Measurements from ENCODE around the gene TMEM154. TPM values are rescaled to one million over a fixed set of nuclear protein-coding genes. Genes with fewer than 3 reads are reported as not detected.

Gene TMEM154
- total RNA-seq, 2 experiments from 2014 or later, result 17.3 to 20.4 TPM

DNA sequence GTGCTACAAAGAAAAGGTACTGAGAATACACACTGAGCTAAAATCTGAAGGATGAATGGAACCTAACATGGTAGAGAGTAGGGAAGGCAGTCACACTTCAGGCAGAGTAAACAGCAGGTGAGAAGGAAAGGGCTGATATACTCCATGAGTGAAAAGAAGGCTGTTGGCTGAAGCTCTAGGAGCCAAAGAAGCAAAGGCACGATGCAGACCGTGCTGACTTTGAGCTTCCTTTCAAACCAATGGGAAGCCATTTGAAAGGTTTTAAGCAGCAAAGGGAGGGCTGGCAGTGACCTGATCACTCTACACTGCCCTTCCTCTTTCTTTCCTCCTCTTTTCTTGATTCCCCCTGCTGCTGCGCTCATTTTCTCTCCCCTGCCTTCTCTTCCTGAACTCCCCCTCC lies 66.4 kb downstream of the TMEM154 start:
- peaks cover 4% of the 10 kb centered on the region for H3K27me3 Mint-ChIP-seq (ENCODE audit: low read depth)
- intact Hi-C loops (cut with micrococcal nuclease), result no loop called here
- DNase-seq, result no peak
- no peak overlapping the region for H3K4me3 Mint-ChIP-seq
- H3K9me3 Mint-ChIP-seq, result no peaks in the 10 kb centered on the region
- H3K36me3 Mint-ChIP-seq (ENCODE audit: low read depth), result no peaks in the 10 kb centered on the region
- no peak overlapping the region for H3K27ac Mint-ChIP-seq
- H3K4me1 Mint-ChIP-seq (ENCODE audit: low read depth), result no peaks in the 10 kb centered on the region
- CTCF ChIA-PET, result interaction anchor here (1.4 kb wide), 1 partner anchor 112 kb away, joined by 4 read pairs; no protein-coding TSS in a partner anchor

DNA sequence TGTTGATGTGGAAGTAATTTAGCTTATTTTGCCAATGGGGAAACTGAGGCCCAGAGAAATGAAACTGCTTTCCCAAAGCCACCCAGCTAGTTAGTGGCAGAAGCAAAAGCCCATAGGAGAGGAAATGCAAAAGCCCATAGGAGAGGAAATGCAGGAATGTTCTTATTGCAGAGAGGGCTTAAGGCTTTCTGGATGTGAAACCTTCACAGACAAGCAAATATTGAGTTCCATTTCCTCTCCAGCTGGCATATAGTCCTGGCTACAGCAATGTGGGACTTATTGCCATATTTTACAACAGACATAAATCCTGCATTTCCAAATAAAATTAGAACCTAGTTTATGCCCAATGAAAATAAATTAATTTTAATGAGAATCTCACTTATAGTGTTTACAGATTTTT lies 69.7 kb downstream of the TMEM154 start:
- H3K36me3 Mint-ChIP-seq (ENCODE audit: low read depth), result no peaks in the 10 kb centered on the region
- H3K4me3 Mint-ChIP-seq, result no peak overlapping the region
- no peaks in the 10 kb centered on the region for H3K4me1 Mint-ChIP-seq (ENCODE audit: low read depth)
- intact Hi-C loops (cut with micrococcal nuclease), result no loop called here
- CTCF ChIA-PET, result interaction anchor here (1.2 to 1.6 kb wide), 3 partner anchors 109 to 155 kb away, joined by 3 to 6 read pairs (median 4); no protein-coding TSS in a partner anchor
- DNase-seq, result no peak
- H3K27me3 Mint-ChIP-seq (ENCODE audit: low read depth), result peaks cover 4% of the 10 kb centered on the region
- no peak overlapping the region for H3K27ac Mint-ChIP-seq
- H3K9me3 Mint-ChIP-seq, result no peaks in the 10 kb centered on the region

DNA sequence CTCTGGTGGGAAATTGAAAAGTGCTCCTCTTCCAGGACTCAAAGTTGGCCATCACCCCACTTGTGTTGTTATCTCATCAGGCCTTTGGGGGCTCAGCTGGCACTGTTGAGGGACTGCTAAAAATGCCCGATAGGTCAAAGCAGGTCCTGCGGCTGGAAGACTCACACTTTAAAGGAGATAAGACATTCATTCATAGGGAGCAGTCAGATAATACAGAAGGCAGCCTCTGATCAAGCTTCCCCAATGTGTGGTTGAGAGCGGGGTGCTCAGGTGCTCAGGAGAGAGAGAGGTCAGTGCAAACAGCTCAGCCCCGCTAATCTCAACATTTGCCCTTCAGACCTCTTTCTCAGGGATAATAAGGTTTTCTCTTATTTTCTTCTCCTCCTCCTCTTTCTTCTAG lies 70.3 kb downstream of the TMEM154 start:
- H3K27ac Mint-ChIP-seq, result no peak overlapping the region
- H3K4me1 Mint-ChIP-seq (ENCODE audit: low read depth), result no peaks in the 10 kb centered on the region
- intact Hi-C loops (cut with micrococcal nuclease), result no loop called here
- H3K4me3 Mint-ChIP-seq, result no peak overlapping the region
- H3K9me3 Mint-ChIP-seq, result no peaks in the 10 kb centered on the region
- CTCF ChIA-PET, result interaction anchor here (0.6 to 1.8 kb wide), 4 partner anchors 9 to 1214 kb away, joined by 3 to 6 read pairs (median 4); no protein-coding TSS in a partner anchor
- DNase-seq, result no peak
- H3K27me3 Mint-ChIP-seq (ENCODE audit: low read depth), result peaks cover 3% of the 10 kb centered on the region
- H3K36me3 Mint-ChIP-seq (ENCODE audit: low read depth), result no peaks in the 10 kb centered on the region

DNA sequence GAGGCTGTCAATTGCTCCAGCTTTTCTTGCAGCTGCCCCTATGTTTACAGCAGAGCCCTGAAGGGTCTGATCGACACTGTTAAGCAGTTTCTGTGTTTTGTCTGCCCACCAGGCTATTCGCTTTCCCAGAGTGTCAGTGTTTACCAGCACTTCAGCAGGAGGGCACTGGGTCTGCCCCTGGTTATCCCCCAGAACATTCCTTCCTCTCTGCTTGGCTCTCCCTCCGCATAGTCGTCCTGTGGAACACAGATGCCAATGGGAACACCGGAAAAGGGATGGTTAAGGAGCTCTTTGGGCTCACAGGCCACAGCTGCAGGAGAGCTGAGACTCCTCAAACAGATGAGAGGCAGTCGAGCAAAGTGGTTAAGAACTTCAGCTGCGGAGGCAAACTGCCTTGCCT lies 72.6 kb downstream of the TMEM154 start:
- Mint-ChIP-seq H3K27ac (no peak overlapping the region), H3K27me3 (ENCODE audit: low read depth) (no peaks in the 10 kb centered on the region), H3K4me1 (ENCODE audit: low read depth) (no peaks in the 10 kb centered on the region), H3K9me3 (no peaks in the 10 kb centered on the region), H3K36me3 (ENCODE audit: low read depth) (no peaks in the 10 kb centered on the region), H3K4me3 (no peak overlapping the region)
- intact Hi-C loops (cut with micrococcal nuclease), result no loop called here
- DNase-seq, result no peak
- CTCF ChIA-PET, result no interaction called here

DNA sequence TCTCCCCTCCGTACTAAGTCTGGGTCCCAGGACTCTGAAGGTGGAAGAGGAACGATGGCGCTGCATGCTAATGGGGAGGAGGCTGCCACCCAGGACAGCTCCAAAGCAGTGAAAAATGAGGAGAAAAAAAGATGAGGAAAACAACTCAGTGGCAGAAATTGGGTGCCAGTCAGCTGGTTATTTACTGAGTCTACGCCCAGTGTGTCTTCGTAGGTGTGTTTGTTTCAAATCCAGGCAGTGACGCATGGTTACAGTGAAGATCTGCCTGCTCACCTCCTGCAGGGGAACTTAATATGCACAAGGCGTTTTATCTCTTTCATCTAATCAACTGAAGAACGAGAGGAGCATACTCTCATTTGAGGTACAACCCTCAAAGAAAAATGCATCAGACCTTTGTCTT lies 73.0 kb downstream of the TMEM154 start:
- H3K27ac Mint-ChIP-seq, result no peak overlapping the region
- H3K9me3 Mint-ChIP-seq, result no peaks in the 10 kb centered on the region
- no peaks in the 10 kb centered on the region for H3K36me3 Mint-ChIP-seq (ENCODE audit: low read depth)
- H3K27me3 Mint-ChIP-seq (ENCODE audit: low read depth), result no peaks in the 10 kb centered on the region
- no peak overlapping the region for H3K4me3 Mint-ChIP-seq
- no peak for DNase-seq
- CTCF ChIA-PET, result interaction anchor here (0.7 kb wide), 1 partner anchor 140 kb away, joined by 3 read pairs; no protein-coding TSS in a partner anchor
- intact Hi-C loops (cut with micrococcal nuclease), result no loop called here
- no peaks in the 10 kb centered on the region for H3K4me1 Mint-ChIP-seq (ENCODE audit: low read depth)

DNA sequence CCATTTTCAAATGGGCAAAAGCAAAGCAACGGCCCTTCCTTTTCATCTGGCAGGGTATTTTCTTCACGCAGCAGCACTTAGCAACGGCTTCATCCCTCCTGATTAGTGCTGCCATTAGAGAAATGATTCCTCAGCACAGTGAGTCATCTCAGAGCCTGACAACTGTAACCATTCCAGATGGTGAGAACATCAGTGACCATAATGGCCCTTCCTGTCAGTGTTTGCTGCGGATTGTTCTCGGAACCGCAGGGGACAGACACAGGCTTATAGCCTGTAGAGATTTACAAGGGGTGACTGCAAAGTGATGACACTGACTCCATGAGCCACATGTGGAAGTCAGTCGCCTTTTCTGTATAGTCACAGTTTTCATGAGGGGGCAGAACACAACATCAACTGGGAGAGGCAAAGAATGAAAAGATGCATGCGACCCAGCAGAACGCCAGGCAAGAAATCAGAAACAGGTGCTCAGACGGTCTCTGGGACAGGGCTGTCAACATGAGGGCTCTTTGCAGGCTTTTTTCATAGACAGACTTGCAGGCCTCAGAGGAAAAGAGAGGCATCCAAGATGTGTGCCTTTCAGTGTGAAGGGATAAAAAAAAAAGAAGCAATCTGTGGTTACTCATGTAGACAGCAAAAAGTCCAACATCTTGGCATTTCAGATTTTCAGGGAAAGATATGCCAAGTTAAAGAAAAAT lies 74.0 kb downstream of the TMEM154 start:
- H3K4me1 Mint-ChIP-seq (ENCODE audit: low read depth), result no peaks in the 10 kb centered on the region
- H3K4me3 Mint-ChIP-seq, result no peak overlapping the region
- CTCF ChIA-PET, result interaction anchor here (0.7 kb wide), 1 partner anchor 139 kb away, joined by 3 read pairs; no protein-coding TSS in a partner anchor
- no peaks in the 10 kb centered on the region for H3K27me3 Mint-ChIP-seq (ENCODE audit: low read depth)
- H3K36me3 Mint-ChIP-seq (ENCODE audit: low read depth), result no peaks in the 10 kb centered on the region
- no peak overlapping the region for H3K27ac Mint-ChIP-seq
- intact Hi-C loops (cut with micrococcal nuclease), result no loop called here
- H3K9me3 Mint-ChIP-seq, result no peaks in the 10 kb centered on the region
- no peak for DNase-seq

GRCh38 chr4:152605031-152605430 lies 74.8 kb downstream of the TMEM154 start:
- intact Hi-C loops (cut with micrococcal nuclease), result no loop called here
- H3K4me1 Mint-ChIP-seq (ENCODE audit: low read depth), result no peaks in the 10 kb centered on the region
- CTCF ChIA-PET, result no interaction called here
- H3K27me3 Mint-ChIP-seq (ENCODE audit: low read depth), result no peaks in the 10 kb centered on the region
- H3K36me3 Mint-ChIP-seq (ENCODE audit: low read depth), result no peaks in the 10 kb centered on the region
- no peaks in the 10 kb centered on the region for H3K9me3 Mint-ChIP-seq
- no peak overlapping the region for H3K27ac Mint-ChIP-seq
- DNase-seq, result no peak
- no peak overlapping the region for H3K4me3 Mint-ChIP-seq

- Mint-ChIP-seq H3K4me1 (ENCODE audit: low read depth) (no peaks in the 10 kb centered on the region), H3K27ac (no peak overlapping the region), H3K4me3 (no peak overlapping the region), H3K36me3 (ENCODE audit: low read depth) (no peaks in the 10 kb centered on the region), H3K27me3 (ENCODE audit: low read depth) (no peaks in the 10 kb centered on the region), H3K9me3 (no peaks in the 10 kb centered on the region)
- no peak for DNase-seq
- intact Hi-C loops (cut with micrococcal nuclease), result no loop called here
- CTCF ChIA-PET, result interaction anchor here (0.7 kb wide), 1 partner anchor 111 kb away, joined by 3 read pairs; no protein-coding TSS in a partner anchor
Observed at GRCh38 chr4:152601156-152601555, 78.6 kb downstream of the TMEM154 start.

DNA sequence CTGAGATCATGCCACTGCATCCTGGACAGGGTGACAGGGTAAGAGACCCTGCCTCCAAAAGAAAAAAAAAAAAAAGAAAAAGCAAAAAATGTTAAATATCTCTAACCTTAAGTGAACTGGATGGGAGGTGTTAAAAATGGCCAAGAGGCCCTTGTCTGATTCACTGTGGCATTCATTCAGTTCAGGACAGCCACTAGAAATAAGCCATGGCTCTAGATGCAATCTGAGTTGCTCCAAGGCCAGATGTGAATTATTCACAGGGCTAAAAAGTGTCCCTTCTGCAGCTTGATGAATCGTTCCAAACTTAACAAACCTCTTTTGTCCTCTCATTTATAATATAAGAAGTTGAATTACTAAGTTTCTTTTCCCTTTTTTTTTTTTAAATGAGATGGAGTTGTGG lies 80.2 kb downstream of the TMEM154 start:
- Mint-ChIP-seq H3K9me3 (no peaks in the 10 kb centered on the region), H3K27ac (no peak overlapping the region), H3K4me3 (no peak overlapping the region), H3K36me3 (ENCODE audit: low read depth) (no peaks in the 10 kb centered on the region), H3K4me1 (ENCODE audit: low read depth) (no peaks in the 10 kb centered on the region), H3K27me3 (ENCODE audit: low read depth) (no peaks in the 10 kb centered on the region)
- DNase-seq, result no peak
- intact Hi-C loops (cut with micrococcal nuclease), result no loop called here
- CTCF ChIA-PET, result interaction anchor here (0.6 kb wide), 1 partner anchor 9 kb away, joined by 4 read pairs; no protein-coding TSS in a partner anchor

DNA sequence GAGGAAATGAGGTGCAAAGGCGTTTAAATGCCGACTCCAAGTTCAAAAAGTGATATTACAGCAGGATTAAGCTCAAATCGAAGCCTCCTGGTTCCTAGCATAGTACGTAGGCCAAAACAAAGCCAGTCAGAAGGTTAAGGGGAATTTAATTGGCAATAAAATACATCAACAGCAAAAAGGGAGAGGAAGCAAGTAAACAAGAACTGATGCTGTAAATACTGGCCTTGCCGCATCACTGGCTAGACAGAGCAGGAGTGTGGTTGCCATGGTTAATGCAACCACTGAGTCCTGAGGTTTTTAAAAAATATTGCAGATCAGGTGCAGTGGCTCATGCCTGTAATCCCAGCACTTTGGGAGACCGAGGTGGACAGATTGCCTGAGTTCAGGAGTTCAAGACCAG lies 80.7 kb downstream of the TMEM154 start:
- Mint-ChIP-seq H3K4me3 (no peak overlapping the region), H3K9me3 (no peaks in the 10 kb centered on the region), H3K27ac (no peak overlapping the region), H3K27me3 (ENCODE audit: low read depth) (no peaks in the 10 kb centered on the region), H3K36me3 (ENCODE audit: low read depth) (no peaks in the 10 kb centered on the region), H3K4me1 (ENCODE audit: low read depth) (no peaks in the 10 kb centered on the region)
- CTCF ChIA-PET, result no interaction called here
- no peak for DNase-seq
- intact Hi-C loops (cut with micrococcal nuclease), result no loop called here

- Mint-ChIP-seq H3K4me1 (ENCODE audit: low read depth) (no peaks in the 10 kb centered on the region), H3K27ac (no peak overlapping the region), H3K4me3 (no peak overlapping the region), H3K9me3 (no peaks in the 10 kb centered on the region), H3K36me3 (ENCODE audit: low read depth) (no peaks in the 10 kb centered on the region), H3K27me3 (ENCODE audit: low read depth) (no peaks in the 10 kb centered on the region)
- no peak for DNase-seq
- intact Hi-C loops (cut with micrococcal nuclease), result no loop called here
- CTCF ChIA-PET, result no interaction called here
Observed at GRCh38 chr4:152598454-152598853, 81.3 kb downstream of the TMEM154 start.

DNA sequence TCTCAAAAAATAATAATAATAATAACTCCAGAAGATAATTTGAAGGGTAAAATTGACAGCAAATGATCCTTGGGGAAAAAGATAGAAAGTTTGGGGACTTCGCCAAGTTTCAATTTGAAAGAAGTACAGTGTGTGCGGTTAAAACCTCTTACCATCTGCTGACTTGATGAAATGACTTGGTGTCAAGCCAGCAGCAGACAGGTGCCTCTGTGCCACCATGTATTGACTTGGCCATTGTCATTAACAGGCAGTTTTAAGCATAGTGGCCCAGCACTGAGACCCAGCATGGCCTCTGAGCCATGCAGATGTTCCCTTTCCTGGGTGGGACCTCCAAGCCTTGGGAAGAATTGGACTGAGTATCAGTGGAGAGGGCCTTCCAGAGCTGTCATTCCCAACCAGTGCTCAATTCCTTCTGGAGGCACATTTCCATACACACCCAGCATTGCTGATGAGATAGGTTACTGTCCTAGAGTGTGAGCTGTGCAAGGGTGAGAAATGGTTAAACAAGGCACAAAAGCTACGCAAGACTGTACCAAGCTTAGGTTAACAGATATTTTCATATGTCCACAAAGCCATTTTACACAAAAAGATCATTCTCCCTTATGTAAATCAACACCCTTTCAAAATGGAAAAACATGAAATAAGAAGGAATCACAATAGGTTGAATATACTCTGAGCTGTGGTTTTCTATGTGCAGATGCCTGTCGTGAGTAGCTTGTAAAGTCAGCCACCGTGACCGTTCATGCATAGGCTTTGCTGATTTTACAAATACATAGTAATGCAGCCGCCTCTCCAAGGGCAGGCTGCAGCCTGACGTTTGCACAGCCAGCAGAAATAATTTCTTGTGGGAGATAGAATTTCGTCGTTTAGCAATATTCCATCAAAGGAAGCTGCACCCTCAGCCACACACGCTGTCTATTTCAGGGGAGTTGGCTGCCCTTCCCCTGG lies 84.5 kb downstream of the TMEM154 start:
- Mint-ChIP-seq H3K9me3 (no peaks in the 10 kb centered on the region), H3K4me3 (no peak overlapping the region), H3K27ac (no peak overlapping the region), H3K36me3 (ENCODE audit: low read depth) (no peaks in the 10 kb centered on the region), H3K4me1 (ENCODE audit: low read depth) (peaks cover 8% of the 10 kb centered on the region), H3K27me3 (ENCODE audit: low read depth) (peaks cover 4% of the 10 kb centered on the region)
- DNase-seq, result no peak
- intact Hi-C loops (cut with micrococcal nuclease), result no loop called here
- CTCF ChIA-PET, result interaction anchor here (0.5 to 0.7 kb wide), 2 partner anchors 44 to 178 kb away, joined by 3 to 4 read pairs; no protein-coding TSS in a partner anchor

Data from activated naive CD4-positive, alpha-beta T cell treated with anti-CD3 and anti-CD28 coated beads for 36 hours (primary cell).